Ammon's horn (tissue), 1 donor: ENCODE measurements around the gene MGST1.

Experiments used
- DNase-seq: peaks from one replicate; pipeline ENCODE4 v3.0.0-alpha.2; 2016; ENCODE audit warnings: low spot score

MGST1 gene

GRCh38 chr12:16347391-16348298, at the start of gene MGST1:
Gene MGST1 (plus strand): TSS chr12:16347645. CDS start chr12:16354253, 6,608 bp downstream.
- peak; percentile 45 for DNase-seq

DNA sequence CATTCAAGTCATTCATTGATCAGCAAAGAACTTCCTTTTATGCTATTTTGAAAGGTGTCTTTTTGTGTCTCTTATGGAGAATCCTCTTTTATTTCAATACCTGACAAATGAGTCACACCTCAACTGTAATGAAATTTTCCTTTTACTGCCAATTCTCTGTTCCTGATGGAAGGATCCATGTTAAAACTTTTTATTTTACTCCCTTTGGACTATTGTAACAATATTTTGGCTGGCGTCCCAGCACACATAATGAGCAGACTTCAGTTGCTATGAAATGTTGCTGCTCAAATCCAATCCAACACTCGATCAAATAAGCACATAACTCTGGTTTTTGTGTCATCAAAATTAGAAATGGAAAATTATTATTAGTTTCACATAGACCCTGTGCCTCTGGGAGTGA, 48.0 kb upstream of the MGST1 start:
- DNase-seq, result peak; percentile 59

- no peak for DNase-seq
Observed at GRCh38 chr12:16300122-16300521, 47.3 kb upstream of the MGST1 start.

- DNase-seq, result peak; percentile 18
Observed at GRCh38 chr12:16300736-16301135, 46.7 kb upstream of the MGST1 start.

GRCh38 chr12:16303939-16304338, 43.5 kb upstream of the MGST1 start:
- no peak for DNase-seq

DNA sequence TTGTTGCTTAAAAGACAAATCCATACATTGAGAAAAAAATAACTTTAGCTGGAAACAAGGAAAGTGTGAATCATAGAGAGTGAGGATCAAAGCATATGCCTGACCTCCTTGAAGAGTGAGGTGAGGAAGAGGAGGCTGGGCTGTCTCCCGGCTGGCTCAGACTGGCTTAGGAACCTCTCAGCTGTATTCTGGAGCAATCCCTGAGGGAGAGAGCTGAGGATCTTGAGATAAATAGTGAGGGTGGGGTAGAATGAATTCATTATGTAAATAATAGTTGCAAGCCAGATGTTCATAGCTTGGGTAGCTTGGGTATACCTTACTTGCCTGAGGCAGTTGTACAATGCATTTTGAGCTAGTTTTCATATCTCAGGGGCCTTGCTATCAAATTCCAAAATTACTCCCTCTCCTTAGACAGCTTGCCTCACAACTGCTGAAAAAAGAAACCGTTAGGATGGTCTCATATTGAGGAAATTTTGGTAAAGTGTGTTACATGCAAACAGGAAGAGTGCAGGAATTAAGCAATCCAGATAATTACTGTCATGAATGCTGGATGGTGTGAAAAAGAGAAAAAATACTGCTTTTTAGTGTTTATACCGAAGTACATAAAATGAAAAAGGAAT, 39.5 kb upstream of the MGST1 start:
- no peak for DNase-seq

DNA sequence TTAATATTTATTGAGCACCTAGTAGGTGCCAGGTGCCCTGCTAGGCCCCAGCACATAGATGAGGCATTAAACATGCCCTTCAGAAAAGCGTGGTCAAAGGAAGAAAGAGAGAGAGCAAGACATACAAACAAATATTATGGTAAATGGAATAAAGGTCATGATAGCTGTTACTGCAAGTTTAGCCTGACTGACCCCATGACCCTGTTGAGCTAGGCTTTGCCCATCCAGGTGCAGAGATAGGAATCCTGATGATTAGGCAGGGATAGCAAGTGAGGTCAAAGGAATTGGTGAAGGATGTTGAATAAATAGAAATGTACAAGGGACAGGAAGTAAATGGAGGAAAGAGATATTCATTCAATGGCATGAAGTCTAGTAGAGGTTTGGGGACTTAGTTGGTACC, 36.5 kb upstream of the MGST1 start:
- no peak for DNase-seq

DNA sequence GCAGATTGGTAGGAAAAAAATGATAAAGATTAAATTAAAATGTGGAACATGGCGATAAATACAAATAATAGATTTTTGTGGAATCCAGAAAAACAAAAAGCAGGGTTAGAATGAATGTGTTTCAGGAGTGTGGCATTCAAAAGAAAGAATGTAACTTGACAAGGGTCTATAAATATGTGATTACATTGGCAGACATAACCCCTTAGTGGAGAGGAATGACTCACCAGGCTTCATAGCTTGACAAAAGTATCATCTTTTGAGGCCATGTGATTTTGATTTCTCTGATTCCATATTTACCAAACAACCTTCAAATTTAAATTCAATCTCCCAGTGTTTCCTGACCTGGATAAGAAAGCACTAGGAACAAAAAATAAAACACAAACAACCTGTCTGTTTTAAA, 24.4 kb upstream of the MGST1 start:
- DNase-seq, result no peak

GRCh38 chr12:16323638-16324037, 23.8 kb upstream of the MGST1 start:
- DNase-seq, result no peak

DNA sequence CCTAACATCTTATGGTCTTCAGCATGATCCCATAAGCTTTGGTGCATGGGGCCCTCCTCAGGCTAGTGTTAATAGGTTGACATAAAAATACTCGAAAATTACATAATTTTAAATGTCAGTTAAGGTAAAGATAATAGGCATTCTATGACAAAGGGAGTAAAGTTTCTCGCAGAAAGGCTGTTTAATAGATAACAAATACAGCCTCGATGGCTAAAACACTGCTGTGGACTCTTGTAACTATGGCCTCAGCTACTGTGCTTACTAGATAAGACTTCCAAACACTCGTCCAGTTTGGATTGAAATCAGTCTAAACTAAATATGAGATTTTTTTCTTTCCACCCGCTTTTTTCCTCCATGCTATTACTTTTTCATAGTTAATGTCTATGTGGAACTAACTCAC, 23.2 kb upstream of the MGST1 start:
- no peak for DNase-seq

- no peak for DNase-seq
Observed at GRCh38 chr12:16324772-16325171, 22.7 kb upstream of the MGST1 start.

- DNase-seq, result no peak
Observed at GRCh38 chr12:16325426-16325825, 22.0 kb upstream of the MGST1 start.

DNA sequence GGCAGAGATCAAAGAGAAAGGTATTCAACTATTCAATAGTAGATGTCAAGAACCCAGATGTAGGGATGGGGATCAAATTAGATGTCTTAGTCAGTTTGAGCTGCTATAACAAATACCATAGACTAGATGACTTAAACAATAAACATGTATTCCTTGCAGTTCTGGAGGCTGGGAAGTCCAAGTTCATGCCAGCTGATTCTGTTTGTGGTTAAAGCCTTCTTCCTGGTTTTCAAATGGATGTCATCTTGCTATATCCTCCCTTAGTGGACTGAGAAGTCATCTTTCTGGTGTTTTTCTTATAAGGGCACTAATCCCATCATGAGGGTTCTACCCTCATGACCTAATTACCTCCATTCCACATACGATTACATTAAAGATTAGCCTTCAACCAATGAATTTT, 19.5 kb upstream of the MGST1 start:
- no peak for DNase-seq

GRCh38 chr12:16329594-16329993, 17.9 kb upstream of the MGST1 start:
- no peak for DNase-seq

GRCh38 chr12:16330560-16330959, 16.9 kb upstream of the MGST1 start:
- DNase-seq, result no peak

DNA sequence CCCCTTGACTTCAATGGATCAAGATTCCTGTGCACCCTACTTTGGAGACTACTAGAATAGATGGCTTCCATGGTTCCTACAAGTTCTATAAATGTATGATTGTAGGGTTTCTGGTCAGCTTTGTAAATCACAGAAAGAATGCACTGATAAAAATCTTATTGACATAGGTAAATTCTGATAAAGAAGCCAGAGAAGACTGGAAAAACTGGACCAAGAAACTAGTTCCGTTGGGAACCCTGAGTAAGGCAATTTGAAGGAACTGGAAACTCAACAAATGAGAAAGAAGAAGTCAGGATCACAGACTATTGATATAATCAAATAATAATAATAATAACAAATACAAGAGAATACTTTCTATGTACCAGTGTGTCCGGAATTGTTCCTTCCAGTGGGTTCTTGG, 15.4 kb upstream of the MGST1 start:
- no peak for DNase-seq

GRCh38 chr12:16335838-16336237, 11.6 kb upstream of the MGST1 start:
- DNase-seq, result no peak

- no peak for DNase-seq
Observed at GRCh38 chr12:16344269-16344668, 3.2 kb upstream of the MGST1 start.

GRCh38 chr12:16345105-16345504, 2.3 kb upstream of the MGST1 start:
- DNase-seq, result no peak

DNA sequence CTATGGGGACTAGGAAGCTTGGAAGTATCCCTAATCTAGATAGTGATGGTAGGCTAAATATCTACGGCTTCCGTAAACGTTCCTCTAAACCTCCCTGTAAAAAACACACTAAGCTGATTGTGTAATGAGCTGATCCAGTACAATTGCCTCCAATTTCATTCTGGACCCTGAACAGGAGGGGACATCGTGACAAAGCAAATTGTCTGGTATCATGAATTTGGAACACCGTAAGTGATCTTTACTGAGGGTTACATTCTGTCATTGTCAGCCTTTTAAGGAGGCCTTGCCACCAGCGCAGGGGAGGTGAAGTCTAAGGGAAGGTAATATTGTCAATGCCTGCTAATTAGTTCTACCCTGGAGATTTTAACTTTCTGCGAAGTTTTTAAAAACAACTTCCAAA, 487 bp upstream of the MGST1 start:
- no peak for DNase-seq

GRCh38 chr12:16348435-16349130, 1.1 kb downstream of the MGST1 start:
- DNase-seq, result no peak

DNA sequence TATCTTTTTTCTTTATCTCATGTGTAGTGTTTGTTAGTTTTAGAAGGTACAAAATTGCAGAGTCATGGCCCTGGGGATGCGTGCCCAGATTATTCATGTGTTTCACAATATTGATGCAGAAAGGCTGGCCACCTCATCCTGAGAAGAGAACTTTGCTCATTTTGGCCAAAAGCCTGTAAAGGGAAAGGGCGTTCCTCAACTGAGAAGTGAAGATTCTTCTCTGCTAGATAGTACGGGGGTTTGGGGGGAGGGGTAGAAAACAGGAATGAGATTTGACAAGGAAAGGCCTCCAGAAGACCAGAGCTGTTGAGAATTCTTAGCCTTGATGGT, 1.7 kb downstream of the MGST1 start:
- peak; percentile 36 for DNase-seq

DNA sequence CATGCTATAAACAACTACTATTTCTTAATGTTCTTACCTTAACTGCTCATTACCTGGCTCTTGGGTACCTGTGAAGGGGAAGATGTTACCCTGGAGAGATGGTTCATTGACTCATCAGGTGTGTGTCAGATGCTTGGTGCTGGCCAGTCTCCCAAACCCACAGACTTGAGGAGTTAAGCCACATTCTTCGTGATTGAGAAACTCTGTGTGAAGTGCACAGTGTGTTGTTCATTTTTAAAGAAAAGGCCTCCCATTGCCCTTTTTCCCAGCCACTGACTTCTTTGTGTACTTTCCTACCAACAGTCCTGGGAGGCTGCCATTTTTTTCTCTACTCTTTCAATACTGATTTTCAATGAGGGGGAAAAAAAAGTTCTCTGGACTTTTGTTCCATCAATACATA, 3.2 kb downstream of the MGST1 start:
- DNase-seq, result peak; percentile 53
